ENCODE results near the gene ZFP91.

The ZFP91 gene

DNA sequence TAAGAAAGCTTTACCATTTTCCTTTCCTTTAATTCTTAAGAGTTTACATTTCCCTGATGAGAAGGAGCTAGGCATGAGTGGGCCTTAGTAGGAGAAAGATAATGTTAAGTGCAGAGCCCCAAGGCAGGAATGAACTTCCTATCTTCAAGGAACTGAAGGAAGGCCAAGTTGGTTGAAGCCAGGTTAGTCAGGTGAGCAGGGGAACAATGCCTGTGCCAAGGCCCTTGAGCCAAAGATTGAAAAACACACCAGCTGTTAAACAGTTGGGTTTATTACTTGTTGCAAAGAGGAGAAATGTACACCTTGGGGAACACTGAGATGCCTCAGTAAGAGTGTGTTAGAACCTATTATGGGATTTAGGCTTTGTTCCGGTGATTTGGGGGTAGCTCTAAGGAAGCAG is 53.6 kb downstream of the ZFP91 start:
- WGBS: 96% methylated on average over 1 of the region's 1 CpG
- Histone ChIP-seq H3K4me3 (ENCODE audit: low read length) (no peak overlapping the region), H3K9me3 (ENCODE audit: insufficient read depth, low read depth, low read length) (no peaks in the 10 kb centered on the region), H3K4me1 (ENCODE audit: insufficient read depth, low read length) (peaks cover 9% of the 10 kb centered on the region; the same call in 1 of the 2 replicates), H3K9ac (ENCODE audit: low read depth, low read length) (no peak overlapping the region), H3K27me3 (ENCODE audit: insufficient read depth, low read length) (no peaks in the 10 kb centered on the region), H3K36me3 (ENCODE audit: insufficient read depth, low read length) (no peaks in the 10 kb centered on the region), H3K27ac (ENCODE audit: low read depth, low read length) (no peak overlapping the region)

GRCh38 chr11:58636587-58636986 is 57.7 kb downstream of the ZFP91 start:
- WGBS: 67% methylated on average over 3 of the region's 3 CpGs
- peaks cover 9% of the 10 kb centered on the region; the same call in 1 of the 2 replicates for H3K4me1 ChIP-seq (ENCODE audit: insufficient read depth, low read length)

GRCh38 chr11:58637371-58637770 is 58.5 kb downstream of the ZFP91 start:
- Histone ChIP-seq H3K27ac (ENCODE audit: low read depth, low read length) (no peak overlapping the region), H3K36me3 (ENCODE audit: insufficient read depth, low read length) (no peaks in the 10 kb centered on the region), H3K9me3 (ENCODE audit: insufficient read depth, low read depth, low read length) (no peaks in the 10 kb centered on the region), H3K4me1 (ENCODE audit: insufficient read depth, low read length) (peaks cover 9% of the 10 kb centered on the region; the same call in 1 of the 2 replicates), H3K27me3 (ENCODE audit: insufficient read depth, low read length) (no peaks in the 10 kb centered on the region), H3K4me3 (ENCODE audit: low read length) (no peak overlapping the region), H3K9ac (ENCODE audit: low read depth, low read length) (no peak overlapping the region)
- WGBS: 86% methylated on average over 1 of the region's 2 CpGs

More at GRCh38 chr11:58636587-58636986, 57.7 kb downstream of the ZFP91 start:
- Histone ChIP-seq H3K9ac (ENCODE audit: low read depth, low read length) (no peak overlapping the region), H3K4me3 (ENCODE audit: low read length) (no peak overlapping the region), H3K36me3 (ENCODE audit: insufficient read depth, low read length) (no peaks in the 10 kb centered on the region), H3K27ac (ENCODE audit: low read depth, low read length) (no peak overlapping the region), H3K27me3 (ENCODE audit: insufficient read depth, low read length) (no peaks in the 10 kb centered on the region), H3K9me3 (ENCODE audit: insufficient read depth, low read depth, low read length) (no peaks in the 10 kb centered on the region)

DNA sequence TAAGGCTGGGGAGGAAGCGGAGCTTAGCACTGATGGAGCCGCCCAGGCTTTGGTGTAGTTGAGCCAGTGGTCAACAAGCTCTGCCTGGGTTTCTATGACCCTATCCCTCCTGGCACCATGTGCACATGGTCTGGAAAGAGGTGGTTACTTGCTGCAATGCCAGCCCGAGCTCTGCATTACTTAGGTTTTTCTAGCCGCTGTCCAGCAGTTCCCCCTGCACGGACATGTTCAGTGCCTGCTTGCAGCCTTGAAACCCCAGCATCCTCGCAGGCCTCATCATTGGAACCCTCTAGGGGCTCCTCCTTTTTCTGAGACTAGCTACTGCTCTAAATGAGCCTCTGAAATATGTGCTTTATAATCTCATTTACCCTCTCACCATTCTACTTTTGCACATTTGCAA is 60.2 kb downstream of the ZFP91 start:
- no peaks in the 10 kb centered on the region for H3K36me3 ChIP-seq (ENCODE audit: insufficient read depth, low read length)
- no peak overlapping the region for H3K27ac ChIP-seq (ENCODE audit: low read depth, low read length)
- H3K4me1 ChIP-seq (ENCODE audit: insufficient read depth, low read length): no peaks in the 10 kb centered on the region
- no peaks in the 10 kb centered on the region for H3K9me3 ChIP-seq (ENCODE audit: insufficient read depth, low read depth, low read length)
- no peak overlapping the region for H3K4me3 ChIP-seq (ENCODE audit: low read length)
- no peak overlapping the region for H3K9ac ChIP-seq (ENCODE audit: low read depth, low read length)
- H3K27me3 ChIP-seq (ENCODE audit: insufficient read depth, low read length): no peaks in the 10 kb centered on the region
- WGBS: 86% methylated on average over 6 of the region's 6 CpGs

- Histone ChIP-seq H3K4me1 (ENCODE audit: insufficient read depth, low read length) (no peaks in the 10 kb centered on the region), H3K4me3 (ENCODE audit: low read length) (no peak overlapping the region), H3K9ac (ENCODE audit: low read depth, low read length) (no peak overlapping the region), H3K36me3 (ENCODE audit: insufficient read depth, low read length) (no peaks in the 10 kb centered on the region), H3K27ac (ENCODE audit: low read depth, low read length) (no peak overlapping the region), H3K27me3 (ENCODE audit: insufficient read depth, low read length) (no peaks in the 10 kb centered on the region), H3K9me3 (ENCODE audit: insufficient read depth, low read depth, low read length) (0 out of 2 replicates have a peak, but pooled peaks cover 3% of the 10 kb centered on the region)
- WGBS: 76% methylated on average over 2 of the region's 2 CpGs
These were observed 60.8 kb downstream of the ZFP91 start for GRCh38 chr11:58639669-58640068.

GRCh38 chr11:58640386-58641023 is 61.6 kb downstream of the ZFP91 start:
- H3K36me3 ChIP-seq (ENCODE audit: insufficient read depth, low read length): no peaks in the 10 kb centered on the region

GRCh38 chr11:58641341-58641740 is 62.5 kb downstream of the ZFP91 start:
- H3K9me3 ChIP-seq (ENCODE audit: insufficient read depth, low read depth, low read length): peaks cover 17% of the 10 kb centered on the region; the same call in 1 of the 2 replicates
- H3K4me3 ChIP-seq (ENCODE audit: low read length): no peak overlapping the region
- H3K27me3 ChIP-seq (ENCODE audit: insufficient read depth, low read length): no peaks in the 10 kb centered on the region
- no peak overlapping the region for H3K27ac ChIP-seq (ENCODE audit: low read depth, low read length)
- no peak overlapping the region for H3K9ac ChIP-seq (ENCODE audit: low read depth, low read length)
- WGBS: 92% methylated on average over 2 of the region's 3 CpGs
- H3K4me1 ChIP-seq (ENCODE audit: insufficient read depth, low read length): no peaks in the 10 kb centered on the region
- no peaks in the 10 kb centered on the region for H3K36me3 ChIP-seq (ENCODE audit: insufficient read depth, low read length)

More at GRCh38 chr11:58640386-58641023, 61.6 kb downstream of the ZFP91 start:
- Histone ChIP-seq H3K4me3 (ENCODE audit: low read length) (no peak overlapping the region), H3K9ac (ENCODE audit: low read depth, low read length) (no peak overlapping the region), H3K27me3 (ENCODE audit: insufficient read depth, low read length) (no peaks in the 10 kb centered on the region), H3K27ac (ENCODE audit: low read depth, low read length) (no peak overlapping the region), H3K9me3 (ENCODE audit: insufficient read depth, low read depth, low read length) (peaks cover 10% of the 10 kb centered on the region; the same call in 1 of the 2 replicates), H3K4me1 (ENCODE audit: insufficient read depth, low read length) (no peaks in the 10 kb centered on the region)
- 64% methylated on average over 1 of the region's 1 CpG for WGBS

- Histone ChIP-seq H3K36me3 (ENCODE audit: insufficient read depth, low read length) (no peaks in the 10 kb centered on the region), H3K4me3 (ENCODE audit: low read length) (no peak overlapping the region), H3K27ac (ENCODE audit: low read depth, low read length) (no peak overlapping the region), H3K9ac (ENCODE audit: low read depth, low read length) (no peak overlapping the region), H3K9me3 (ENCODE audit: insufficient read depth, low read depth, low read length) (peaks cover 20% of the 10 kb centered on the region; the same call in 1 of the 2 replicates), H3K4me1 (ENCODE audit: insufficient read depth, low read length) (no peaks in the 10 kb centered on the region), H3K27me3 (ENCODE audit: insufficient read depth, low read length) (no peaks in the 10 kb centered on the region)
- whole genome bisulfite sequencing: 86% methylated on average over 7 of the region's 7 CpGs
These were observed 63.1 kb downstream of the ZFP91 start for GRCh38 chr11:58641803-58642581.

- Histone ChIP-seq H3K4me3 (ENCODE audit: low read length) (no peak overlapping the region), H3K27me3 (ENCODE audit: insufficient read depth, low read length) (no peaks in the 10 kb centered on the region), H3K4me1 (ENCODE audit: insufficient read depth, low read length) (no peaks in the 10 kb centered on the region), H3K9ac (ENCODE audit: low read depth, low read length) (no peak overlapping the region), H3K27ac (ENCODE audit: low read depth, low read length) (no peak overlapping the region), H3K36me3 (ENCODE audit: insufficient read depth, low read length) (no peaks in the 10 kb centered on the region), H3K9me3 (ENCODE audit: insufficient read depth, low read depth, low read length) (peaks cover 20% of the 10 kb centered on the region; the same call in 1 of the 2 replicates)
These were observed 67.0 kb downstream of the ZFP91 start for GRCh38 chr11:58645854-58646253.

DNA sequence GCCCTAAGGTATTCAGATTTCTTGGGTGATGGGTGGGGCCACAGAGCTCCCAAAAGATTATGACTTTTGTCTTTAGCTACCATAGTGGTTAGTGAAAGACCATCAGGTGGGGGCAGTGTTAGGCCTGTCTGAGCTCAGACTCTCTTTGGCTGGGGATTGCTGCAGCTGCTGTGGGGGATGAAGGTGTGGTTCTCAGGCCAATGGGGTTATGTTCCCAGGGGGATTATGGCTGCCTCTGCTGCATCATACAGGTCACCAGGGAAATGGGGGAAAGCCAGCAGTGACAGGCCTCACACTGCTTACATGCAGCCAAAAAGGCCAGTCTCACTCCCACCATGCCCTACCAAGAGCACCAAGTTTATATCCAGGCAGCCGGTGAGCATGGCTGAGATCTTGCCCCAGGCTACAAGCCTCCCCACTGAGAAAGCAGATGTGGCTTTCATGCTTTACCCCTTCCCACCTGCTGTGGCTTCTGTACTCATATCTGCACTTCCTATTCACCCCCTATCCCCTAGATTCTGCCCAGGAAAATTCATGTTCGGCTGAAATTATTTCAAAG is 68.4 kb downstream of the ZFP91 start:
- peaks cover 20% of the 10 kb centered on the region; the same call in 1 of the 2 replicates for H3K9me3 ChIP-seq (ENCODE audit: insufficient read depth, low read depth, low read length)
- peaks cover 8% of the 10 kb centered on the region; the same call in 1 of the 2 replicates for H3K4me1 ChIP-seq (ENCODE audit: insufficient read depth, low read length)
- H3K9ac ChIP-seq (ENCODE audit: low read depth, low read length): no peak overlapping the region
- H3K27ac ChIP-seq (ENCODE audit: low read depth, low read length): no peak overlapping the region
- H3K27me3 ChIP-seq (ENCODE audit: insufficient read depth, low read length): no peaks in the 10 kb centered on the region
- no peaks in the 10 kb centered on the region for H3K36me3 ChIP-seq (ENCODE audit: insufficient read depth, low read length)
- 89% methylated on average over 2 of the region's 2 CpGs for WGBS
- H3K4me3 ChIP-seq (ENCODE audit: low read length): no peak overlapping the region

- Histone ChIP-seq H3K4me3 (ENCODE audit: low read length) (no peak overlapping the region), H3K4me1 (ENCODE audit: insufficient read depth, low read length) (peaks cover 13% of the 10 kb centered on the region; the same call in 1 of the 2 replicates), H3K27me3 (ENCODE audit: insufficient read depth, low read length) (no peaks in the 10 kb centered on the region), H3K27ac (ENCODE audit: low read depth, low read length) (no peak overlapping the region), H3K9ac (ENCODE audit: low read depth, low read length) (no peak overlapping the region), H3K36me3 (ENCODE audit: insufficient read depth, low read length) (no peaks in the 10 kb centered on the region), H3K9me3 (ENCODE audit: insufficient read depth, low read depth, low read length) (peaks cover 20% of the 10 kb centered on the region; the same call in 1 of the 2 replicates)
- 73% methylated on average over 1 of the region's 1 CpG for WGBS
These were observed 69.0 kb downstream of the ZFP91 start for GRCh38 chr11:58647866-58648265.
